A549 (cell line): ENCODE measurements around the gene CNTN1. TPM values are rescaled to one million over a fixed set of nuclear protein-coding genes. Genes with fewer than 3 reads are reported as not detected.

Experiments used
- ATAC-seq, 2 experiments: fragments of 200-7000 bp in 1 of 2; fragments of >200 bp in 1 of 2; cut with Nextera tagmentation in 1 of 2; cut with Tn5 transposase in 1 of 2; 3 replicates each; pipeline versions ENCODE4 v1.8.0 to v1.9.1; 2018 to 2020; ENCODE audit warnings: mild to moderate bottlenecking in 1 of 2, moderate library complexity in 1 of 2
- CTCF ChIA-PET: fragments of 300-600 bp; sonication (Branson Sonifier 250); formaldehyde crosslinking; extraction: SDS; loops from one replicate; lab custom pipeline; 2021; ENCODE audit warnings: antibody characterized with exemption, inconsistent platforms; lab: Yijun Ruan, JAX
- POLR2A ChIA-PET: fragments of 350-600 bp; formaldehyde crosslinking; extraction: SDS; loops from one replicate; lab custom pipeline; 2021; ENCODE audit warnings: antibody characterized with exemption, inconsistent platforms; lab: Yijun Ruan, JAX
- DNase-seq, 2 experiments: peaks; one replicate each; pipeline versions ENCODE4 v3.0.0 to v3.0.0-alpha.2; 2011 to 2016; ENCODE audit warnings: low read depth in 1 of 2, low spot score in 1 of 2
- FAIRE-seq: peaks from 2 replicates; lab custom pipeline; 2011; peaks lifted over from hg19 to GRCh38; lab: Jason Lieb, UNC
- H3K27ac ChIP-seq, 2 experiments: fragments of >200 bp; sonication (Bioruptor Twin); formaldehyde crosslinking; 3 replicates each; pipeline ENCODE4 v1.5.1; 2016 to 2017
- H3K4me1 ChIP-seq: fragments of >200 bp; sonication (Bioruptor Twin); formaldehyde crosslinking; 3 replicates; pipeline ENCODE4 v1.6.1; 2016
- H3K4me2 ChIP-seq: fragments of >200 bp; sonication (Bioruptor Twin); formaldehyde crosslinking; 3 replicates; pipeline ENCODE4 v1.6.1; 2016
- H3K4me3 ChIP-seq: fragments of >200 bp; sonication (Bioruptor Twin); formaldehyde crosslinking; 3 replicates; pipeline ENCODE4 v1.5.1; 2016
- H3K9me3 ChIP-seq: fragments of >200 bp; sonication (Bioruptor Twin); formaldehyde crosslinking; 3 replicates; pipeline ENCODE4 v1.6.1; 2016
- BHLHE40 ChIP-seq: IDR thresholded peaks from 2 replicates; pipeline ENCODE4 v1.6.1; 2012; ENCODE audit warnings: low read depth, low read length, inconsistent platforms
- CBX2 ChIP-seq: fragments of 200-600 bp; sonication (generic); IDR thresholded peaks from 2 replicates; pipeline ENCODE4 v1.6.1; 2016; ENCODE audit warnings: low read depth, mild to moderate bottlenecking, borderline replicate concordance
- CEBPB ChIP-seq, 2 experiments: fragments of >200 bp in 1 of 2; sonication (Bioruptor Twin) in 1 of 2; formaldehyde crosslinking in 1 of 2; IDR thresholded peaks; 2 replicates each; pipeline ENCODE4 v1.6.1; 2012 to 2016
- EP300 ChIP-seq, 2 experiments: fragments of >200 bp; sonication (Bioruptor Twin); formaldehyde crosslinking; IDR thresholded peaks; 2 replicates in 1 of 2; 3 replicates in 1 of 2; pipeline ENCODE4 v1.6.1; 2016 to 2017
- ESRRA ChIP-seq: fragments of 150-350 bp; IDR thresholded peaks from 2 replicates; pipeline ENCODE4 v1.6.1; 2014; ENCODE audit warnings: mild to moderate bottlenecking, low read length, borderline replicate concordance
- FOSB ChIP-seq: fragments of 250-450 bp; sonication (Bioruptor Pico); IDR thresholded peaks from 2 replicates; pipeline ENCODE4 v1.5.0; 2020; ENCODE audit warnings: mild to moderate bottlenecking, moderate library complexity
- FOSL2 ChIP-seq, 2 experiments: fragments of 450-650 bp in 1 of 2; fragments of >200 bp in 1 of 2; sonication (Bioruptor Twin) in 1 of 2; formaldehyde crosslinking; IDR thresholded peaks; 2 replicates each; pipeline versions ENCODE4 v1.5.0 to v1.6.1; 2016 to 2020; ENCODE audit warnings: mild to moderate bottlenecking in 1 of 2, moderate library complexity in 1 of 2
- HDAC2 ChIP-seq: fragments of 200-600 bp; sonication (generic); IDR thresholded peaks from 2 replicates; pipeline ENCODE4 v1.6.1; 2016
- HEYL ChIP-seq: fragments of 250-450 bp; sonication (Bioruptor Pico); IDR thresholded peaks from 2 replicates; pipeline ENCODE4 v1.8.0; 2021; ENCODE audit warnings: mild to moderate bottlenecking, moderate library complexity
- JUNB ChIP-seq: fragments of >200 bp; sonication (Bioruptor Twin); formaldehyde crosslinking; IDR thresholded peaks from 2 replicates; pipeline ENCODE4 v1.6.1; 2016
- KDM5A ChIP-seq: fragments of 200-600 bp; sonication (generic); IDR thresholded peaks from 2 replicates; pipeline ENCODE4 v1.6.1; 2016; ENCODE audit warnings: antibody characterized with exemption, mild to moderate bottlenecking
- MAZ ChIP-seq: fragments of 150-350 bp; IDR thresholded peaks from 2 replicates; pipeline ENCODE4 v1.6.1; 2014; ENCODE audit warnings: antibody characterized with exemption, low read depth, low read length, borderline replicate concordance
- MYC ChIP-seq: IDR thresholded peaks from 2 replicates; pipeline ENCODE4 v1.6.1; 2012; ENCODE audit warnings: mild to moderate bottlenecking, inconsistent platforms, low read length, improper control_type of control experiment, borderline replicate concordance
- NFE2L2 ChIP-seq: fragments of 150-350 bp; conservative IDR thresholded peaks from 2 replicates; pipeline ENCODE4 v1.6.1; 2014; ENCODE audit warnings: low read length
- NR3C1 ChIP-seq: fragments of >200 bp; sonication (Bioruptor Twin); formaldehyde crosslinking; IDR thresholded peaks from 3 replicates; pipeline ENCODE4 v1.6.1; 2017
- POLR2A ChIP-seq: IDR thresholded peaks from 2 replicates; pipeline ENCODE4 v1.6.1; 2012; ENCODE audit warnings: mild to moderate bottlenecking, low read length
- POLR2AphosphoS2 ChIP-seq: conservative IDR thresholded peaks from 2 replicates; pipeline ENCODE4 v1.6.1; 2012; ENCODE audit warnings: low read length, improper control_type of control experiment, inconsistent platforms
- RARB ChIP-seq: fragments of 250-450 bp; sonication (Bioruptor Pico); IDR thresholded peaks from 2 replicates; pipeline ENCODE4 v1.8.0; 2021; ENCODE audit warnings: mild to moderate bottlenecking, moderate library complexity
- RCOR1 ChIP-seq: fragments of 150-350 bp; IDR thresholded peaks from 2 replicates; pipeline ENCODE4 v1.6.1; 2014; ENCODE audit warnings: antibody characterized with exemption, low read length, low read depth
- RFX5 ChIP-seq: fragments of 450-650 bp; IDR thresholded peaks from 2 replicates; pipeline ENCODE4 v1.7.1; 2014; ENCODE audit warnings: antibody characterized with exemption, mild to moderate bottlenecking, moderate library complexity
- RNF2 ChIP-seq: fragments of 200-600 bp; sonication (generic); IDR thresholded peaks from 2 replicates; pipeline ENCODE4 v1.6.1; 2016; ENCODE audit warnings: low read depth, mild to moderate bottlenecking, antibody characterized with exemption, moderate library complexity, borderline replicate concordance
- SMC3 ChIP-seq: fragments of >200 bp; sonication (Bioruptor Twin); formaldehyde crosslinking; IDR thresholded peaks from 3 replicates; pipeline ENCODE4 v1.6.1; 2018; ENCODE audit warnings: inconsistent platforms
- SREBF2 ChIP-seq: fragments of 450-650 bp; IDR thresholded peaks from 2 replicates; pipeline ENCODE4 v1.6.1; 2014; ENCODE audit warnings: mild to moderate bottlenecking, moderate library complexity
- TFCP2L1 ChIP-seq: fragments of 250-450 bp; sonication (Bioruptor Pico); IDR thresholded peaks from 2 replicates; pipeline ENCODE4 v1.5.0; 2021; ENCODE audit warnings: mild to moderate bottlenecking
- ZC3H11A ChIP-seq: fragments of 450-650 bp; IDR thresholded peaks from 2 replicates; pipeline ENCODE4 v1.6.1; 2014; ENCODE audit warnings: antibody characterized with exemption, mild to moderate bottlenecking
- ZFP36 ChIP-seq: fragments of 450-650 bp; IDR thresholded peaks from 2 replicates; pipeline ENCODE4 v1.6.1; 2014; ENCODE audit warnings: borderline replicate concordance; ENCODE audit not compliant: partially characterized antibody
- ZSCAN20 ChIP-seq: fragments of 250-450 bp; sonication (Bioruptor Pico); IDR thresholded peaks from 2 replicates; pipeline ENCODE4 v1.8.0; 2022; ENCODE audit warnings: mild to moderate bottlenecking, moderate library complexity
- WGBS: methylation state at CpG from one replicate; pipeline ENCODE4 v1.1.6; 2017; ENCODE audit errors: missing lambda C conversion rate; 5-methylcytosine and 5-hydroxymethylcytosine counted together
- polyA plus RNA-seq, 4 experiments: library from polyadenylated mRNA; depleted of rRNA in 3 of 4; stranded (reverse); fragments of >200 nt; fragmentation: RNase III in 1 of 4; extraction: RNeasy Plus Mini Kit Qiagen cat#74134 plus additional on column Dnase treatment in 1 of 4; gene quantifications; 2 replicates in 3 of 4; 3 replicates in 1 of 4; pipeline ENCODE4 v1.2.3, GENCODE V29; 2011 to 2017
- TF ChIP-seq, protein P1 (sequence below): IDR thresholded peaks from 2 replicates; pipeline ENCODE4 v1.6.1; 2012
- TF ChIP-seq, protein P2 (sequence below): fragments of 150-350 bp; IDR thresholded peaks from 2 replicates; pipeline ENCODE4 v1.6.1; 2014; ENCODE audit warnings: low read depth, mild to moderate bottlenecking, low read length

Gene CNTN1
- polyA plus RNA-seq, 2 of the 4 experiments (the other 2 are of a cell fraction): 69.7 to 175 TPM

- Histone ChIP-seq H3K27ac (no peak overlapping the region), H3K4me1 (peaks cover 12% of the 10 kb centered on the region; the same call in 2 of the 3 replicates), H3K4me2 (no peak overlapping the region), H3K4me3 (no peak overlapping the region)
- ChIA-PET POLR2A (no interaction called here), CTCF (interaction anchor here (0.6 kb wide), 1 partner anchor 10 kb away, joined by 3 read pairs; no protein-coding TSS in a partner anchor)
- no peak for DNase-seq
- TF ChIP-seq EP300 (IDR thresholded peaks at IDR 0.05) (no peak), RARB (CRISPR knock-in tag) (no peak), MAZ (no peak), ZC3H11A (no peak), ZFP36 (no peak), RNF2 (no peak), KDM5A (no peak), RFX5 (no peak), ZSCAN20 (no peak), TFCP2L1 (no peak)
- TF ChIP-seq, protein P1, sequence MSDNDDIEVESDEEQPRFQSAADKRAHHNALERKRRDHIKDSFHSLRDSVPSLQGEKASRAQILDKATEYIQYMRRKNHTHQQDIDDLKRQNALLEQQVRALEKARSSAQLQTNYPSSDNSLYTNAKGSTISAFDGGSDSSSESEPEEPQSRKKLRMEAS: no peak
- TF ChIP-seq, all 56 proteins: peak for 0
- H3K9me3 ChIP-seq: no peaks in the 10 kb centered on the region
- 79% methylated on average over 3 of the region's 3 CpGs for WGBS
- FAIRE-seq: peak; percentile 84
- ATAC-seq: no peak
These were observed 206.3 kb downstream of the CNTN1 start for GRCh38 chr12:40898505-40898904.

DNA sequence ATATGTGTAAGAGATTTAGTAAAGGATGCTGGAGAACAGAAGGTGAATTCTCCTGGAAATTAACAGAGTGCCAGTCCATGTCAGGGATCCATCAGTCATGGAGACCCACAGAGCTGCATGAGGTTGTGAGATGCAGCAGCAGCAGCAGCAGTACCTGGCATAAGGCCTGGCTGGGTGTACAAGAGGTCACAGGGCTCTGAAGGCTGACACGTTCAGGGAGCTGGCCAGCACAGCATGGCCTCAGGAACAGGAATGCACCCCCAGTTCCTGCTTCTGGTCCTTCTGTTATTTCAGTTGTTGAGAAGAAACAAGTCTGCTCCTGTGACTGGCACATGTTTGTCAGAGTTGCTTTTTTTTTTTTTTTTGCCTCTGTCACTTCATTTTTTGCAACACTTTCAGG is 210.8 kb downstream of the CNTN1 start:
- no peak for DNase-seq
- TF ChIP-seq, protein P2, sequence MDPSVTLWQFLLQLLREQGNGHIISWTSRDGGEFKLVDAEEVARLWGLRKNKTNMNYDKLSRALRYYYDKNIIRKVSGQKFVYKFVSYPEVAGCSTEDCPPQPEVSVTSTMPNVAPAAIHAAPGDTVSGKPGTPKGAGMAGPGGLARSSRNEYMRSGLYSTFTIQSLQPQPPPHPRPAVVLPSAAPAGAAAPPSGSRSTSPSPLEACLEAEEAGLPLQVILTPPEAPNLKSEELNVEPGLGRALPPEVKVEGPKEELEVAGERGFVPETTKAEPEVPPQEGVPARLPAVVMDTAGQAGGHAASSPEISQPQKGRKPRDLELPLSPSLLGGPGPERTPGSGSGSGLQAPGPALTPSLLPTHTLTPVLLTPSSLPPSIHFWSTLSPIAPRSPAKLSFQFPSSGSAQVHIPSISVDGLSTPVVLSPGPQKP: no peak
- TF ChIP-seq NR3C1 (no peak), ZSCAN20 (no peak), HDAC2 (no peak), HEYL (CRISPR knock-in tag) (no peak), SREBF2 (no peak), RARB (CRISPR knock-in tag) (no peak), ZC3H11A (no peak), POLR2AphosphoS2 (no peak), BHLHE40 (no peak), MYC (no peak), FOSB (no peak), RCOR1 (no peak)
- CTCF ChIA-PET: no interaction called here
- ATAC-seq: peak in 1 of 2 experiments; percentile 58; a peak in 4 of 6 replicates
- H3K27ac ChIP-seq: peak overlapping the region in 1 of 2 experiments; percentile 26; a peak in 1 of 6 replicates
- peaks cover 23% of the 10 kb centered on the region for H3K4me1 ChIP-seq
- H3K4me2 ChIP-seq: no peak overlapping the region
- H3K4me3 ChIP-seq: no peak overlapping the region
- H3K9me3 ChIP-seq: no peaks in the 10 kb centered on the region
- 27% methylated on average over 1 of the region's 1 CpG for WGBS
- POLR2A ChIA-PET: no interaction called here
- no peak for FAIRE-seq

DNA sequence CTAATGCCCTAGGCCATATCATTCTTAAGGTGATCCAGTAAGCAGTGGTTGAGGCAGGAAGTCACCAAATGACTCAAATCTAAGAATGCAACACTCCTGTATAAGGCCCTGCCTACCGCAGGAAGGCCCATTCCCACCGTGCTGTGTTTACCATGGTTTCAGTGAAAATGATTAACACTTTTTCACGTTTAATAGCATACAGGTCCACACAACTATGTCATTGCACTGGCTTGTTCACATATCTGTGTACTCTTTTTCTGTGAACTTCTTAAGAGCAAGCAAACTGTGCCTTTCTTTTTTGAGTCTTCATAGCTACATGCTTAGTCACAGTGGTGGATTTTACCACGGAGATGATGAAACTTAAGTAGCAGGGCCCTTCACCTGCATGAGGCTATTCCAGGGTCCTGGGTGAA is 214.9 kb downstream of the CNTN1 start:
- DNase-seq (peak; percentile 24 to 75), FAIRE-seq (peak; percentile 89), ATAC-seq (peak; percentile 85 to 91)
- WGBS: 4% methylated on average over 4 of the region's 4 CpGs
- Histone ChIP-seq H3K27ac (peak overlapping the region; percentile 61 to 80), H3K4me1 (peaks cover 28% of the 10 kb centered on the region), H3K4me3 (no peak overlapping the region), H3K9me3 (no peaks in the 10 kb centered on the region), H3K4me2 (peak overlapping the region; percentile 52)
- TF ChIP-seq JUNB: peak; percentile 59
- TF ChIP-seq CEBPB (IDR thresholded peaks at IDR 0.05): peak; percentile 20 to 28; a peak in 2 of 4 replicates
- peak; percentile 11; the same call in 1 of the 3 replicates for TF ChIP-seq SMC3
- TF ChIP-seq ESRRA: no peak
- TF ChIP-seq POLR2A: no peak
- TF ChIP-seq BHLHE40: no peak
- no peak for TF ChIP-seq FOSB
- TF ChIP-seq NFE2L2: no peak
- TF ChIP-seq FOSL2 (IDR thresholded peaks at IDR 0.05): 0 out of 2 replicates have a peak, but pooled peaks have one; percentile 36
- no peak; the same call in none of the 2 replicates for TF ChIP-seq FOSL2 (CRISPR knock-in tag; IDR thresholded peaks at IDR 0.05)
- no peak for TF ChIP-seq CBX2
- CTCF ChIA-PET: interaction anchor here (0.6 to 0.7 kb wide), 2 partner anchors 14 to 269 kb away, joined by 3 to 4 read pairs; no protein-coding TSS in a partner anchor
- POLR2A ChIA-PET: no interaction called here
